SU-DHL-6 (cell line): ENCODE measurements around the gene NOL12.

Experiments
- EZH2phosphoT487 ChIP-seq: fragments of 200-600 bp; sonication (generic), shearing (Covaris generic); conservative IDR thresholded peaks from 2 replicates; pipeline ENCODE4 v1.6.1; 2018; ENCODE audit warnings: mild to moderate bottlenecking, antibody characterized with exemption, low read length, moderate library complexity, mixed read lengths
- TF ChIP-seq, protein P1 (sequence below): fragments of 200-600 bp; sonication (generic); IDR thresholded peaks from one replicate; pipeline ENCODE4 v1.5.1; 2017; ENCODE audit warnings: antibody characterized with exemption, mild to moderate bottlenecking, low read length, moderate library complexity; ENCODE audit not compliant: insufficient read depth, poor library complexity, severe bottlenecking

DNA sequence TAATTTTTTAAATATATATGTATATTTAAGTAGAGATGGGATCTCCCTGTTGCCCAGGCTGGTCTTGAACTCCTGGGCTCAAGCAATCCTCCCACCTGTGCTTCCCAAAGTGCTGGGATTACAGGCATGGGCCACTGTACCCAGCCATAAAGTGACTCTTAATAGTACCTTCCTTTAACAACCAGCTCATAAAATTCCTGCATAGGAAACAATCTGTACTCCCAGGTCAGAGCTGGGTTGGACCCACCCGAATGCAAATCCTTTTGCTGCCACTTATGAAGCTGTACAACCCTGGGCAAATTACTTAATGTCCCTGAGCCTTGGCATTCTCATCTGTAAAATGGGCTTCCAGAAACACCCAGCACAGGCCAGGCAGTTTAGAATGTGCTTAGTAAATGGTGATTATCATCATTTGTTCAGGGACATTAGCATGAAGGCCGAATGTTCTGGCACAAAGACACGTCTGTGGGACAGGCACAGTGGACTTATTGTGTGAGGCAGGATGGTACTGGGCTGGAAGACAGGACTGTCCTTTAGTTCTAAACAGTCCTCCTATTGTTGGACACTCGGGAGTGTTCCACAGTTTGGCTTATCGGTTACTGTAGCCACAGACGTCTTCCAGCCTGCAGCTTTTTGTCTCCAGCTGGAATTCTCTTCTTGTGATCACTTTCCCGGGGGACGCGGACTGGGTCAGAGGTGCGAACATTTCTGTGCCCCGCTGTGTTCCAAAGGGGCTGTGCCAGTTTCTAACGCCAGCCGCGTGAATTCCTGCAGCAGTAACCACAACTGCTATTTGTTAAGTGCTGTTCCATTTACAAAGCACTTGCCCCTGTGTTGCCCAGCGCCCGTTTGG, 21.7 kb upstream of the NOL12 start:
- TF ChIP-seq, protein P1, sequence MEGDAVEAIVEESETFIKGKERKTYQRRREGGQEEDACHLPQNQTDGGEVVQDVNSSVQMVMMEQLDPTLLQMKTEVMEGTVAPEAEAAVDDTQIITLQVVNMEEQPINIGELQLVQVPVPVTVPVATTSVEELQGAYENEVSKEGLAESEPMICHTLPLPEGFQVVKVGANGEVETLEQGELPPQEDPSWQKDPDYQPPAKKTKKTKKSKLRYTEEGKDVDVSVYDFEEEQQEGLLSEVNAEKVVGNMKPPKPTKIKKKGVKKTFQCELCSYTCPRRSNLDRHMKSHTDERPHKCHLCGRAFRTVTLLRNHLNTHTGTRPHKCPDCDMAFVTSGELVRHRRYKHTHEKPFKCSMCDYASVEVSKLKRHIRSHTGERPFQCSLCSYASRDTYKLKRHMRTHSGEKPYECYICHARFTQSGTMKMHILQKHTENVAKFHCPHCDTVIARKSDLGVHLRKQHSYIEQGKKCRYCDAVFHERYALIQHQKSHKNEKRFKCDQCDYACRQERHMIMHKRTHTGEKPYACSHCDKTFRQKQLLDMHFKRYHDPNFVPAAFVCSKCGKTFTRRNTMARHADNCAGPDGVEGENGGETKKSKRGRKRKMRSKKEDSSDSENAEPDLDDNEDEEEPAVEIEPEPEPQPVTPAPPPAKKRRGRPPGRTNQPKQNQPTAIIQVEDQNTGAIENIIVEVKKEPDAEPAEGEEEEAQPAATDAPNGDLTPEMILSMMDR = no peak
- TF ChIP-seq EZH2phosphoT487 = no peak
